ENCODE measurements around the gene INPP5D. TPM values are rescaled to one million over a fixed set of nuclear protein-coding genes. Genes with fewer than 3 reads are reported as not detected.
A peak's percentile ranks its signal among the peaks of the same experiment; 100 is the strongest.

INPP5D gene
- total RNA-seq, 1 experiment from 2014 or later = 12.7 TPM

DNA sequence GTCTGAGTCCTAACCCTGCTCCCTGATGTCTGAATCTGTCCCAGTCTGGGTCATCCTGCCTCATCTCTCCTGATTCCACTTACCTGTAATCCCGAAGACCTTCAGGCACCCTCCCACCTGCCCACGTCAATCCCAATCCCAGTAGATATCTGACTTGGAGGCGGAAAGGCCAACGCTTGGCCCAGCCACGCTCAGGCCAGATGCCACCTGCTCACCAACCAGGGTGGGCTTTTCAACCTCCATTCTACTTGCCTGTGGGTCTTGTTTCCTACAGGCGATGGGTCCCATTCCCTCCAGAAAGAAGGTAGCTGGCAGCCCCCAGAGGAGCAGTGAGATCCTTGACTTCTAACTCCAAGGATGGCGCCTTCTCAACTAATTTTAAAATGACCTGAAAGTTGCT lies 59.7 kb downstream of the INPP5D start:
- Histone ChIP-seq H3K79me1 (ENCODE audit: insufficient read depth, low read depth, low read length, poor library complexity, severe bottlenecking) (no peaks in the 10 kb centered on the region), H3K18ac (ENCODE audit: insufficient read length, low read depth, low read length) (no peak overlapping the region), H4K20me1 (ENCODE audit: control insufficient read depth, insufficient read depth, insufficient read length) (no peaks in the 10 kb centered on the region), H3K14ac (ENCODE audit: insufficient read depth, low read length) (no peak overlapping the region), H4K91ac (ENCODE audit: insufficient read length, low read depth, low read length) (no peak overlapping the region), H3T11ph (ENCODE audit: low read length) (no peak overlapping the region), H2AFZ (ENCODE audit: low read length) (no peak overlapping the region), H3K4me2 (ENCODE audit: insufficient read depth, insufficient read length, low read length) (no peak overlapping the region), H4K8ac (replicated peaks; ENCODE audit: insufficient read length, low read depth, low read length) (no peak overlapping the region), H2BK12ac (ENCODE audit: insufficient read length, low read depth, low read length) (no peak overlapping the region), H2BK15ac (ENCODE audit: low read depth, low read length) (no peak overlapping the region), H3K79me2 (ENCODE audit: insufficient read depth, low read length) (no peaks in the 10 kb centered on the region), H4K5ac (ENCODE audit: insufficient read length, low read depth, low read length) (no peak overlapping the region), H2BK5ac (ENCODE audit: insufficient read length, low read length) (no peak overlapping the region), H3K27me3 (ENCODE audit: insufficient read depth, low read length) (no peaks in the 10 kb centered on the region), H3K4me1 (ENCODE audit: insufficient read depth, low read length) (peaks cover 2% of the 10 kb centered on the region; the same call in 1 of the 2 replicates), H3K9me3 (ENCODE audit: control insufficient read depth, low read depth, low read length) (no peaks in the 10 kb centered on the region), H2AK5ac (ENCODE audit: insufficient read length, low read length) (no peak overlapping the region), H2BK20ac (ENCODE audit: low read depth, low read length, poor library complexity, severe bottlenecking) (no peak overlapping the region), H3K9ac (ENCODE audit: extremely low read depth, insufficient read length, low read length) (no peak overlapping the region), H3K23me2 (ENCODE audit: insufficient read length, low read depth, low read length, poor library complexity, severe bottlenecking) (peaks cover 2% of the 10 kb centered on the region), H3K4ac (ENCODE audit: low read depth, low read length) (no peak overlapping the region), H3K23ac (ENCODE audit: insufficient read length, low read depth, low read length) (no peak overlapping the region), H3K56ac (ENCODE audit: insufficient read length, low read depth, low read length) (no peak overlapping the region), H3K27ac (ENCODE audit: insufficient read length, low read depth, low read length) (no peak overlapping the region), H2BK120ac (ENCODE audit: low read depth, low read length, poor library complexity, severe bottlenecking) (no peak overlapping the region)
- Mint-ChIP-seq H3K4me1 (peaks cover 24 to 25% of the 10 kb centered on the region in 2 experiments), H3K27ac (peak overlapping the region in 1 of 3 experiments; percentile 82; a peak in 1 of 7 replicates), H3K9me3 (no peaks in the 10 kb centered on the region; a peak in 1 of 5 replicates), H3K36me3 (ENCODE audit: insufficient read depth in 1 of 3, low read depth in 3 of 3) (no peaks in the 10 kb centered on the region; a peak in 1 of 7 replicates), H3K27me3 (ENCODE audit: low read depth) (no peaks in the 10 kb centered on the region), H3K4me3 (no peak overlapping the region)
- WGBS (ENCODE audit: extremely low coverage, insufficient read length, low lambda C conversion rate) = no CpG with 5 or more reads among the region's 7 CpGs
- no peak for DNase-seq
- TF ChIP-seq, protein P1, sequence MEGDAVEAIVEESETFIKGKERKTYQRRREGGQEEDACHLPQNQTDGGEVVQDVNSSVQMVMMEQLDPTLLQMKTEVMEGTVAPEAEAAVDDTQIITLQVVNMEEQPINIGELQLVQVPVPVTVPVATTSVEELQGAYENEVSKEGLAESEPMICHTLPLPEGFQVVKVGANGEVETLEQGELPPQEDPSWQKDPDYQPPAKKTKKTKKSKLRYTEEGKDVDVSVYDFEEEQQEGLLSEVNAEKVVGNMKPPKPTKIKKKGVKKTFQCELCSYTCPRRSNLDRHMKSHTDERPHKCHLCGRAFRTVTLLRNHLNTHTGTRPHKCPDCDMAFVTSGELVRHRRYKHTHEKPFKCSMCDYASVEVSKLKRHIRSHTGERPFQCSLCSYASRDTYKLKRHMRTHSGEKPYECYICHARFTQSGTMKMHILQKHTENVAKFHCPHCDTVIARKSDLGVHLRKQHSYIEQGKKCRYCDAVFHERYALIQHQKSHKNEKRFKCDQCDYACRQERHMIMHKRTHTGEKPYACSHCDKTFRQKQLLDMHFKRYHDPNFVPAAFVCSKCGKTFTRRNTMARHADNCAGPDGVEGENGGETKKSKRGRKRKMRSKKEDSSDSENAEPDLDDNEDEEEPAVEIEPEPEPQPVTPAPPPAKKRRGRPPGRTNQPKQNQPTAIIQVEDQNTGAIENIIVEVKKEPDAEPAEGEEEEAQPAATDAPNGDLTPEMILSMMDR (conservative IDR thresholded peaks at IDR 0.05) = no peak
